ENCODE measurements around the gene AGPAT4. TPM values are rescaled to one million over a fixed set of nuclear protein-coding genes. Genes with fewer than 3 reads are reported as not detected.

Gene AGPAT4
- total RNA-seq, 2 donors from 2014 or later, result 17.0 to 23.8 TPM

DNA sequence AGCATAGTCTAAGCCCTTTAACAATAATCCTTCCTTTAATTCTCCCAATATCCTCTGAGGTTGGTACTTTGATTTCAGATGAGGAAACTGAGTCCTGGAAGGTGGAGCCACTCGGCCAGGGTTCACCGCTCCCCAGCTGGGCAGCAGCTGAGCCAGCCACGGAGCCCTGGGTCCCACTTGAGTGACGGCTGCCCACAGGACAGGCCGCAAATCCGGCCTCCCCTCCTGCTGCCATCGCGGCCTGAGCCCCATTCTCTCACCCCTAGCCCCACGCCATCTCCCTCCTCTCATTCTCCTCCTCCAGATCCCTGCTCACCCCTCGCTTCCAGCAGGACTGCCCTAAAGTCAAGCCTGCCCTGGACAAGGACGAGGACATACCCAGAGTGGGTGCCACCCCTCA lies 41.4 kb downstream of the AGPAT4 start:
- Histone ChIP-seq H3K36me3 (no peaks in the 10 kb centered on the region), H3K27me3 (replicated peaks; ENCODE audit: insufficient read depth) (no peaks in the 10 kb centered on the region), H3K4me1 (ENCODE audit: control insufficient read depth in 1 of 2, low read depth in 2 of 2) (peaks cover 7 to 31% of the 10 kb centered on the region in 2 donors), H3K4me3 (no peak overlapping the region), H3K27ac (no peak overlapping the region), H3K9me3 (no peaks in the 10 kb centered on the region)
- ATAC-seq (ENCODE audit: insufficient number of reproducible peaks, low FRiP score, low read depth) (no peak), DNase-seq (ENCODE audit: low spot score) (no peak)
- TF ChIP-seq, protein P1, sequence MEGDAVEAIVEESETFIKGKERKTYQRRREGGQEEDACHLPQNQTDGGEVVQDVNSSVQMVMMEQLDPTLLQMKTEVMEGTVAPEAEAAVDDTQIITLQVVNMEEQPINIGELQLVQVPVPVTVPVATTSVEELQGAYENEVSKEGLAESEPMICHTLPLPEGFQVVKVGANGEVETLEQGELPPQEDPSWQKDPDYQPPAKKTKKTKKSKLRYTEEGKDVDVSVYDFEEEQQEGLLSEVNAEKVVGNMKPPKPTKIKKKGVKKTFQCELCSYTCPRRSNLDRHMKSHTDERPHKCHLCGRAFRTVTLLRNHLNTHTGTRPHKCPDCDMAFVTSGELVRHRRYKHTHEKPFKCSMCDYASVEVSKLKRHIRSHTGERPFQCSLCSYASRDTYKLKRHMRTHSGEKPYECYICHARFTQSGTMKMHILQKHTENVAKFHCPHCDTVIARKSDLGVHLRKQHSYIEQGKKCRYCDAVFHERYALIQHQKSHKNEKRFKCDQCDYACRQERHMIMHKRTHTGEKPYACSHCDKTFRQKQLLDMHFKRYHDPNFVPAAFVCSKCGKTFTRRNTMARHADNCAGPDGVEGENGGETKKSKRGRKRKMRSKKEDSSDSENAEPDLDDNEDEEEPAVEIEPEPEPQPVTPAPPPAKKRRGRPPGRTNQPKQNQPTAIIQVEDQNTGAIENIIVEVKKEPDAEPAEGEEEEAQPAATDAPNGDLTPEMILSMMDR (IDR thresholded peaks at IDR 0.05), result no peak

DNA sequence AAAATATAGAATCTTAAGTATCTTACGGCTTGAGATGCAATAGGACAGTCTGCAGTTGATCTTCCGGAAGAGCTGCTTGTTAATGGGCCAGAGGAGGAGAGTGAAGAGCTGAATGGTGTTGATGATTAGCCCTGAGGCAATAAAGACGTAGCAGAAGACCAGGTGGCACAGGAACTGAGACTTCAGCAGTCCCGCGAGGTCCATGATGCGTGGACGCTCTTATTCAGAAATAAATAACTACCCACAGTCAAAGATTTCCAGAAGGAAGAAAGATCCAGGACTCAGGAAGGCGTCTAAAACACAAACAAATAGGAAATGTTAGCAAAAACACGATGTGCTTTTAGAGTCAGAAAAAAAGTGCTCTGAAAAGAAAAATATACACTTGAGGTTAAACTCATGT lies 41.9 kb downstream of the AGPAT4 start:
- ATAC-seq (ENCODE audit: insufficient number of reproducible peaks, low FRiP score, low read depth) (no peak), DNase-seq (ENCODE audit: low spot score) (no peak)
- no peaks in the 10 kb centered on the region for H3K36me3 ChIP-seq
- H3K4me1 ChIP-seq (ENCODE audit: control insufficient read depth in 1 of 2, low read depth in 2 of 2), result peaks cover 7 to 31% of the 10 kb centered on the region in 2 donors
- H3K27me3 ChIP-seq (replicated peaks; ENCODE audit: insufficient read depth), result no peaks in the 10 kb centered on the region
- no peak overlapping the region for H3K27ac ChIP-seq
- TF ChIP-seq, protein P1 (IDR thresholded peaks at IDR 0.05), result no peak
- H3K9me3 ChIP-seq, result no peaks in the 10 kb centered on the region
- H3K4me3 ChIP-seq, result no peak overlapping the region

DNA sequence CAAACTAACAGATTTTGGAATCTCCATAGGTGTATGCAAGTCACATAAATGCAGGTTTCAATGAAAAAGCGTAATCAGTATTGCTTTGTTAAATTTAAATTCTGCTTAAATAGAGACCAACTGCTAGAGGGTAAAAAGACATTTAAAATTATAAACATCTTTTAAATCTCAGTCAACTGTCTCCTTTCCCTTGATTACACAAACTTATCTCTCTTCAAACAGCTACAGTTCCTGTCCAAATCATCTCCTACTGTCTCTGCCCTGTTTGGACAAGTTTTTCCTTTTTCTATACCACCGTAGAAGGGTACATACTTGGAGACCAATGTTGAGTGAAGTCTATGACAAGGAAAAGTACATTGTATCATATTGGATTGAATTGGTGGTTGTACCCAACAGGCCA lies 43.5 kb downstream of the AGPAT4 start:
- Histone ChIP-seq H3K36me3 (no peaks in the 10 kb centered on the region), H3K27ac (no peak overlapping the region), H3K27me3 (replicated peaks; ENCODE audit: insufficient read depth) (no peaks in the 10 kb centered on the region), H3K4me1 (ENCODE audit: control insufficient read depth in 1 of 2, low read depth in 2 of 2) (peaks cover 4 to 20% of the 10 kb centered on the region in 2 donors), H3K4me3 (no peak overlapping the region), H3K9me3 (no peaks in the 10 kb centered on the region)
- ATAC-seq (ENCODE audit: insufficient number of reproducible peaks, low FRiP score, low read depth), result no peak
- TF ChIP-seq, protein P1 (IDR thresholded peaks at IDR 0.05), result no peak
- DNase-seq (ENCODE audit: low spot score), result no peak

DNA sequence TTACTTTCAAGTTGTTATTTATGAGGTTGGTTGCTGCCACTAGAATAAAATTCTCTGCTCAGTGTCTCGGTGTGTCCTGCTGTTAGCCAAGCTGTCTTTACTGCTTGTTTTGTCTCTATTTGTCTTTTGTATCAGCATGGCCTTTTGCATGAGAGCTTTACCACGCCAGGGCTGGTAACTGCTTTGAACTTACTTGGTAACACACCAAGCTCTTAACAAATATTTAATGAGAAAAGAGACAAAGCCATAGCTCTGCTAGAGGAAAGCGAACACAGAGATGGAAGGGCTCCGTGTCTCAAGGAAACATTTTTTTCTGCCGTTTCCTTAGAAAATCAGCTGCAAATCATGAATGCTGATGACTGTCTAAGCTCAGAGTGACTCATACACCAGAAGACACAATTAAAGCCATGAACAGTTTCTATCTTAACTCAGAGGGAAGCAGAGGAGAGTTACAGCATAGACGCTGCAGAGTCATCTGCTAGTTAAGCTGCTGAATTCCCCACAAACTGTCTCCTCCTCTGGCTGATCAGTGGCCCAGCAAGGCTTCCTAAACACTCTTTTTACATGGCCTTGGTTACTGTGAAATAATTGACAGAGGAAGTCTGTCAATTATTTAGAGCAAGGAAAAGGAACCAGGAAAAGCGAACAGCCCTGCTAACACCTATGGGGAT lies 44.8 kb downstream of the AGPAT4 start:
- ATAC-seq (ENCODE audit: insufficient number of reproducible peaks, low FRiP score, low read depth) (no peak), DNase-seq (ENCODE audit: low spot score) (no peak)
- H3K4me3 ChIP-seq, result peak overlapping the region; percentile 32
- H3K27me3 ChIP-seq (replicated peaks; ENCODE audit: insufficient read depth), result no peaks in the 10 kb centered on the region
- no peaks in the 10 kb centered on the region for H3K9me3 ChIP-seq
- H3K27ac ChIP-seq, result peak overlapping the region; percentile 32 to 70
- H3K4me1 ChIP-seq (ENCODE audit: control insufficient read depth in 1 of 2, low read depth in 2 of 2), result peaks cover 4 to 20% of the 10 kb centered on the region in 2 donors
- TF ChIP-seq, protein P1 (IDR thresholded peaks at IDR 0.05), result no peak
- H3K36me3 ChIP-seq, result no peaks in the 10 kb centered on the region

DNA sequence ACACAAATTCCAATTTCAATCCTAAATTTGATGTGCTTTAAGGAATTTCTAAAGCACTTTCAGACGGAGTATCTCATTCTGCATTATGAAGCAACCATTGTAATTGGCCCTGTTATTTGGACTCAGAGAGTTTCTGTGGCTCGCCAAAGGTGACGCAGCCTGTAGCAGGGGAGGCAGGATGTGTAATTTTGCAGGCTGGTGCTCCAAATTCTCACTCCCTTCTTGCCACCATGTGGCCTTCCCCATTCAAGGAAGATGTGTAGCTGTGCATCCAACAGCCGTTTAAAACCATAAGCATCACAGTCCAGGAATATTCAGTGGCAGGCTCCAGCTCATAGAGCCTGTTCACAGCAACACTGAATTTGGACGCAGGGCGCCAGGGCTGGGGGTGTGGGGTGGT lies 45.8 kb downstream of the AGPAT4 start:
- TF ChIP-seq, protein P1 (IDR thresholded peaks at IDR 0.05), result no peak
- H3K4me3 ChIP-seq, result no peak overlapping the region
- no peak for ATAC-seq (ENCODE audit: insufficient number of reproducible peaks, low FRiP score, low read depth)
- H3K27me3 ChIP-seq (replicated peaks; ENCODE audit: insufficient read depth), result no peaks in the 10 kb centered on the region
- peaks cover 4 to 20% of the 10 kb centered on the region in 2 donors for H3K4me1 ChIP-seq (ENCODE audit: control insufficient read depth in 1 of 2, low read depth in 2 of 2)
- no peaks in the 10 kb centered on the region for H3K9me3 ChIP-seq
- H3K27ac ChIP-seq, result peak overlapping the region in 1 of 2 donors; percentile 25
- H3K36me3 ChIP-seq, result no peaks in the 10 kb centered on the region
- DNase-seq (ENCODE audit: low spot score), result no peak

All from thoracic aorta (tissue), 2 donors.